Right lobe of liver (tissue), 6 donors: ENCODE data around the gene PDE6H. TPM values are rescaled to one million over a fixed set of nuclear protein-coding genes. Genes with fewer than 3 reads are reported as not detected.

ENCODE experiments used
- ATAC-seq, 4 donors: fragments of 200-7000 bp; cut with Tn5 transposase; one replicate each; pipeline ENCODE4 v1.9.1; 2020; ENCODE audit warnings: mild to moderate bottlenecking in 4 of 4, moderate library complexity in 4 of 4
- DNase-seq, 3 donors: peaks; one replicate each; pipeline ENCODE4 v3.0.0-alpha.2; 2020
- H3K27ac ChIP-seq, 3 donors: fragments of 200-600 bp; one replicate each; pipeline ENCODE4 v1.8.0; 2022
- H3K27me3 ChIP-seq, 2 donors: fragments of 200-600 bp; one replicate each; pipeline ENCODE4 v1.8.0; 2022
- H3K36me3 ChIP-seq, 4 donors: fragments of 200-600 bp; sonication (generic) in 1 of 4; one replicate each; pipeline versions ENCODE4 v1.5.1 to v1.8.0; 2017 to 2022; ENCODE audit warnings: control low read depth in 1 of 4
- H3K4me1 ChIP-seq, 4 donors: fragments of 200-600 bp; sonication (generic) in 1 of 4; one replicate each; pipeline versions ENCODE4 v1.5.1 to v1.8.0; 2017 to 2022; ENCODE audit warnings: control low read depth in 1 of 4
- H3K4me3 ChIP-seq, 3 donors: fragments of 200-600 bp; one replicate each; pipeline ENCODE4 v1.8.0; 2022
- H3K9me3 ChIP-seq, 4 donors: fragments of 200-600 bp; sonication (generic) in 1 of 4; one replicate each; pipeline versions ENCODE4 v1.5.1 to v1.8.0; 2017 to 2022; ENCODE audit warnings: control low read depth in 1 of 4
- POLR2A ChIP-seq: fragments of 450-650 bp; IDR thresholded peaks from one replicate; pipeline ENCODE4 v1.6.1; 2017; ENCODE audit warnings: antibody characterized with exemption, mild to moderate bottlenecking
- WGBS: methylation state at CpG from one replicate; pipeline ENCODE4 v1.1.6; 2018; ENCODE audit warnings: low coverage, low lambda C conversion rate; ENCODE audit not compliant: insufficient coverage; ENCODE audit errors: missing lambda C conversion rate; 5-methylcytosine and 5-hydroxymethylcytosine counted together
- intact Hi-C, 2 donors: fragments of 100-400 bp; cut with DNase I; formaldehyde crosslinking; loops; one replicate each; pipeline versions ENCODE4 v1.11.2 to v1.14.1; 2022
- long read RNA-seq: library from polyadenylated mRNA; unstranded; transcript quantifications from one replicate; pipeline ENCODE4 v2.0.0, GENCODE V29; 2019
- total RNA-seq, 6 experiments: library from RNA; depleted of rRNA in 2 of 6; stranded (reverse); fragments of >200 nt in 2 of 6; fragmentation: NEBNext Ultra II Directional in 3 of 6; extraction: Animal tissue kit (Norgen Biotek cat#: 25700) in 3 of 6; gene quantifications; one replicate each; pipeline versions ENCODE4 v1.1.0 to v1.2.4, GENCODE V29; 2016 to 2023
- TF ChIP-seq, protein P1 (sequence below), 4 donors: fragments of 200-600 bp in 3 of 4; fragments of 450-650 bp in 1 of 4; IDR thresholded peaks; one replicate each; pipeline versions ENCODE4 v1.5.1 to v1.8.0; 2016 to 2022; ENCODE audit warnings: antibody characterized with exemption in 4 of 4, mild to moderate bottlenecking in 2 of 4
- donor health status: DM: no; HTN: yes; CAD: no.
- donor health status: DM: no; HTN: no; CAD: no.
- donor health status: DM: no; HTN: no; CAD: no.
- donor health status: DM: no; HTN: yes; CAD: no.
- donor health status: DM: no; HTN: yes; CAD: no.

The PDE6H gene
- total RNA-seq, result not detected
- long read RNA-seq, result 0 reads

DNA sequence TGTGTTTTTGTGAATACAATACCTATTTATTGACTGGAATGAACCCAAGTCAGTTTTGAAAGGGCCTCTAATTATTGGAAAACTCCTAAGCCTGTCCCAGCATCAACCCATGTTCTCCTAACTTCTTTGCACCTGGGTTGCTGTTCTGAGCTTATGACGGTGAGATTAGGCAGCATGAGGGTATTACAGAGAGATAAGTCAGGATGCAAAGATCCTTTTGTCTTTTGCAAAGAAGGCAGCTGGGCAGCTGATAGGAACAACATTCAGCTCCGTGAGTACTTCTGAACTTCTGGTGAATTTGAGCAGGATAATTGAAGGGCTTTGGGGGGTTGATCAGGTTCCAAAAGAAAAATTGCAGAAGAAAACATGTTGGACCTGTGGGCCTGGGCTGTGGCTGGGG is at the start of gene PDE6H:
Gene PDE6H, plus strand, starts transcription at position 227 of the 400 bp plus-strand sequence. CDS start 4,971 bp downstream, outside the sequence.
- no peaks in the 10 kb centered on the region for H3K36me3 ChIP-seq
- no peaks in the 10 kb centered on the region for H3K9me3 ChIP-seq
- DNase-seq, result no peak
- WGBS, result 62% methylated on average over 2 of the region's 2 CpGs
- TF ChIP-seq POLR2A, result no peak
- TF ChIP-seq, protein P1, sequence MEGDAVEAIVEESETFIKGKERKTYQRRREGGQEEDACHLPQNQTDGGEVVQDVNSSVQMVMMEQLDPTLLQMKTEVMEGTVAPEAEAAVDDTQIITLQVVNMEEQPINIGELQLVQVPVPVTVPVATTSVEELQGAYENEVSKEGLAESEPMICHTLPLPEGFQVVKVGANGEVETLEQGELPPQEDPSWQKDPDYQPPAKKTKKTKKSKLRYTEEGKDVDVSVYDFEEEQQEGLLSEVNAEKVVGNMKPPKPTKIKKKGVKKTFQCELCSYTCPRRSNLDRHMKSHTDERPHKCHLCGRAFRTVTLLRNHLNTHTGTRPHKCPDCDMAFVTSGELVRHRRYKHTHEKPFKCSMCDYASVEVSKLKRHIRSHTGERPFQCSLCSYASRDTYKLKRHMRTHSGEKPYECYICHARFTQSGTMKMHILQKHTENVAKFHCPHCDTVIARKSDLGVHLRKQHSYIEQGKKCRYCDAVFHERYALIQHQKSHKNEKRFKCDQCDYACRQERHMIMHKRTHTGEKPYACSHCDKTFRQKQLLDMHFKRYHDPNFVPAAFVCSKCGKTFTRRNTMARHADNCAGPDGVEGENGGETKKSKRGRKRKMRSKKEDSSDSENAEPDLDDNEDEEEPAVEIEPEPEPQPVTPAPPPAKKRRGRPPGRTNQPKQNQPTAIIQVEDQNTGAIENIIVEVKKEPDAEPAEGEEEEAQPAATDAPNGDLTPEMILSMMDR (IDR thresholded peaks at IDR 0.05), result no peak
- no peaks in the 10 kb centered on the region for H3K4me1 ChIP-seq
- no peak for ATAC-seq
- no peaks in the 10 kb centered on the region for H3K27me3 ChIP-seq
- H3K4me3 ChIP-seq, result no peak within 1 kb of the TSS
- H3K27ac ChIP-seq, result no peak within 1 kb of the TSS
- intact Hi-C loops, result no loop called here

DNA sequence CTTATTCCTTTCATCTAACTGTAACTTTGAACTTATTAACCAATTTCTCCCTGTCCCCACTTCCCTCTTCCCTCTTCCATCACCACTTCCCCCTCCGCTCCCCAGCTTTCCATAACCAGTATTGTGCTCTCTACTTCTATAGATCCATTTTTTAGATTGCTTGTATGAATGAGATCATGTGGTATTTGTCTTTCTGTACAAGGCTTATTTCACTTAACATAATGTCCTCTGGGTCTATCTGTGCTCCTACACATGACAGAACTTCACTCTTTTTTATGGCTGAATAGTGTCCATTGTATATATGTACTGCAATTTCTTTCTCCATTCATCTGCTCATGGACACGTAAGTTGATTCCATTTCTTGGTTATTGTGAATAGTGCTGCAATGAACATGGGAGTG is 48.9 kb upstream of the PDE6H start:
- H3K4me1 ChIP-seq, result no peaks in the 10 kb centered on the region
- no peak overlapping the region for H3K27ac ChIP-seq
- intact Hi-C loops, result no loop called here
- no peak overlapping the region for H3K4me3 ChIP-seq
- no peaks in the 10 kb centered on the region for H3K9me3 ChIP-seq
- ATAC-seq (no peak), DNase-seq (no peak)
- H3K27me3 ChIP-seq, result no peaks in the 10 kb centered on the region
- no peak for TF ChIP-seq POLR2A
- TF ChIP-seq, protein P1 (IDR thresholded peaks at IDR 0.05), result no peak
- WGBS, result 86% methylated on average over 2 of the region's 2 CpGs
- H3K36me3 ChIP-seq, result no peaks in the 10 kb centered on the region

DNA sequence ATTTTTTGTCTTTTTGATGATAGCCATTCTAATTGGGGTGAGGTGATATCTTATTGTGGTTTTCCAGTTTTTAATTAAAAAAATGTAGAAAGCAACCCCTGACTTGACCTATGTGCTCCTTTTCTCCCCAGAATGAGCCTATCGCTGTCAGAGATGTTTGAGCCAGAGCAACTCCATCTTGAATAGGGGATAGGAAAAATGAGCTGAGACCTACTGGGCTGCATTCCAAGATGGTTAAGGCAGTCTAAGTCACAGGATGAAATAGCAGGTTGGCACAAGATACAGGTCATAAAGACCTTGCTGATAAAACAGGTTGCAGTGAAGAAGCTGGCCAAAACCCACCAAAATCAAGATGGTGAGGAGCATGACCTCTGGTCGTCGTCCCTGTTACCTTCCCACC is 48.3 kb upstream of the PDE6H start:
- no peak overlapping the region for H3K27ac ChIP-seq
- ATAC-seq (no peak), DNase-seq (no peak)
- H3K27me3 ChIP-seq, result no peaks in the 10 kb centered on the region
- no peak for TF ChIP-seq POLR2A
- TF ChIP-seq, protein P1 (IDR thresholded peaks at IDR 0.05), result no peak
- intact Hi-C loops, result no loop called here
- no peaks in the 10 kb centered on the region for H3K36me3 ChIP-seq
- H3K4me1 ChIP-seq, result no peaks in the 10 kb centered on the region
- H3K4me3 ChIP-seq, result no peak overlapping the region
- no peaks in the 10 kb centered on the region for H3K9me3 ChIP-seq
- 93% methylated on average over 3 of the region's 3 CpGs for WGBS

DNA sequence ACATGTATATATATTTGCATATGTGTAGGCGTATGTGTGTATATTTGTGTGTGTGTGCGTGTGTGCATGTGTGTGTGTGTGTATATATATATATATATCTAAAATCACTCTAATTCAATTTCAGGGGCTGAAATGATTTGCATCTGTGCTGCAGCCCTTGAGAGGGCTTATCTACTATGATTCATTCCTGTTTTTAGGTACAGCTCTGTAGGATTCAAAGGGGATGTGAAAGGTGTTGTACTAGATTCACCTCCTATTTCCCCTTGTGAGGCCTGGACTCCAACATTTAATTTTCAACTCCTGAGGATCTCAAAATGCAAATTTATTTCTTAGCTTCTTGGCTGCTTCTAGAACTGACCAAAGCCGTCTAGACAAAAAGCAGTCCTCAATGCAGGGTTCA is 45.6 kb upstream of the PDE6H start:
- intact Hi-C loops, result no loop called here

More for the DNA sequence above, 45.6 kb upstream of the PDE6H start:
- no peak for ATAC-seq
- Histone ChIP-seq H3K27me3 (no peaks in the 10 kb centered on the region), H3K27ac (no peak overlapping the region), H3K4me1 (no peaks in the 10 kb centered on the region), H3K9me3 (no peaks in the 10 kb centered on the region), H3K4me3 (no peak overlapping the region), H3K36me3 (no peaks in the 10 kb centered on the region)
- no peak for TF ChIP-seq POLR2A
- TF ChIP-seq, protein P1 (IDR thresholded peaks at IDR 0.05), result no peak
- DNase-seq, result no peak
- 75% methylated on average over 3 of the region's 3 CpGs for WGBS
